MM.1S (cell line): Measurements from ENCODE around the gene PTPRE.

ENCODE experiments used
- DNase-seq: peaks from one replicate; pipeline ENCODE4 v3.0.0-alpha.2; 2015
- H2AFZ ChIP-seq: fragments of 300-600 bp; sonication (generic); 2 replicates; pipeline ENCODE4 v1.6.0; 2016; ENCODE audit warnings: antibody characterized with exemption, low read length
- H3F3A ChIP-seq: fragments of 300-600 bp; sonication (generic); 2 replicates; pipeline ENCODE4 v1.6.1; 2016; ENCODE audit warnings: mild to moderate bottlenecking, antibody characterized with exemption, low read length, moderate library complexity, mixed read lengths; ENCODE audit not compliant: insufficient read depth
- H3K27ac ChIP-seq: fragments of 300-600 bp; sonication (generic); 2 replicates; pipeline ENCODE4 v1.5.1; 2016; ENCODE audit warnings: mild to moderate bottlenecking, low read length
- H3K27me3 ChIP-seq: fragments of 300-600 bp; sonication (generic); replicated peaks from 2 replicates; pipeline ENCODE4 v1.6.0; 2016; ENCODE audit warnings: low read length; ENCODE audit not compliant: insufficient read depth
- H3K36me3 ChIP-seq: fragments of 300-600 bp; sonication (generic); replicated peaks from 2 replicates; pipeline ENCODE4 v1.6.1; 2016; ENCODE audit warnings: mild to moderate bottlenecking, low read length, mixed read lengths; ENCODE audit not compliant: insufficient read depth
- H3K4me1 ChIP-seq: fragments of 300-600 bp; sonication (generic); 2 replicates; pipeline ENCODE4 v1.6.1; 2016; ENCODE audit warnings: low read length, mixed read lengths
- H3K4me2 ChIP-seq: fragments of 300-600 bp; sonication (generic); 2 replicates; pipeline ENCODE4 v1.6.0; 2016; ENCODE audit warnings: low read depth, low read length
- H3K4me3 ChIP-seq: fragments of 300-600 bp; sonication (generic); 2 replicates; pipeline ENCODE4 v1.5.1; 2016; ENCODE audit warnings: low read length, mixed read lengths
- H3K79me2 ChIP-seq: fragments of 300-600 bp; sonication (generic); 2 replicates; pipeline ENCODE4 v1.6.1; 2016; ENCODE audit warnings: mixed run types, low read length, mixed read lengths
- H3K9ac ChIP-seq: fragments of 300-600 bp; sonication (generic); 2 replicates; pipeline ENCODE4 v1.6.1; 2016; ENCODE audit warnings: low read length, mixed read lengths
- H3K9me2 ChIP-seq: fragments of 300-600 bp; sonication (generic); replicated peaks from 2 replicates; pipeline ENCODE4 v1.6.1; 2016; ENCODE audit warnings: mild to moderate bottlenecking, low read length, mixed read lengths; ENCODE audit not compliant: insufficient read depth
- H3K9me3 ChIP-seq: fragments of 300-600 bp; sonication (generic); replicated peaks from 2 replicates; pipeline ENCODE4 v1.6.1; 2016; ENCODE audit warnings: mild to moderate bottlenecking, low read length, mixed read lengths; ENCODE audit not compliant: insufficient read depth
- H4K20me1 ChIP-seq: fragments of 300-600 bp; sonication (generic); 2 replicates; pipeline ENCODE4 v1.6.1; 2016; ENCODE audit warnings: mild to moderate bottlenecking, low read length, moderate library complexity, mixed read lengths; ENCODE audit not compliant: insufficient read depth
- EZH2 ChIP-seq: fragments of 300-600 bp; sonication (generic); optimal IDR thresholded peaks from 2 replicates; pipeline ENCODE3; 2017; ENCODE audit warnings: low read depth, mild to moderate bottlenecking, antibody characterized with exemption, low read length, mixed read lengths
- EZH2phosphoT487 ChIP-seq: fragments of 300-600 bp; sonication (generic); IDR thresholded peaks from 2 replicates; pipeline ENCODE4 v1.6.1; 2018; ENCODE audit warnings: antibody characterized with exemption, low read length
- TF ChIP-seq, protein P1 (sequence below): fragments of 300-600 bp; sonication (generic); IDR thresholded peaks from 2 replicates; pipeline ENCODE4 v1.5.1; 2016; ENCODE audit warnings: antibody characterized with exemption, low read length, mixed read lengths

The PTPRE gene

GRCh38 chr10:128054163-128054970 is 147.5 kb downstream of the PTPRE start:
- Histone ChIP-seq H3K9me2 (no peaks in the 10 kb centered on the region), H3K9ac (no peak overlapping the region), H3K4me2 (no peak overlapping the region), H3K27me3 (no peaks in the 10 kb centered on the region), H3K4me3 (no peak overlapping the region), H3F3A (no peaks in the 10 kb centered on the region), H3K27ac (no peak overlapping the region), H3K9me3 (no peaks in the 10 kb centered on the region), H3K4me1 (no peaks in the 10 kb centered on the region), H3K79me2 (peaks cover 5% of the 10 kb centered on the region), H4K20me1 (no peaks in the 10 kb centered on the region), H3K36me3 (no peaks in the 10 kb centered on the region), H2AFZ (no peak overlapping the region)
- DNase-seq = no peak
- TF ChIP-seq, protein P1, sequence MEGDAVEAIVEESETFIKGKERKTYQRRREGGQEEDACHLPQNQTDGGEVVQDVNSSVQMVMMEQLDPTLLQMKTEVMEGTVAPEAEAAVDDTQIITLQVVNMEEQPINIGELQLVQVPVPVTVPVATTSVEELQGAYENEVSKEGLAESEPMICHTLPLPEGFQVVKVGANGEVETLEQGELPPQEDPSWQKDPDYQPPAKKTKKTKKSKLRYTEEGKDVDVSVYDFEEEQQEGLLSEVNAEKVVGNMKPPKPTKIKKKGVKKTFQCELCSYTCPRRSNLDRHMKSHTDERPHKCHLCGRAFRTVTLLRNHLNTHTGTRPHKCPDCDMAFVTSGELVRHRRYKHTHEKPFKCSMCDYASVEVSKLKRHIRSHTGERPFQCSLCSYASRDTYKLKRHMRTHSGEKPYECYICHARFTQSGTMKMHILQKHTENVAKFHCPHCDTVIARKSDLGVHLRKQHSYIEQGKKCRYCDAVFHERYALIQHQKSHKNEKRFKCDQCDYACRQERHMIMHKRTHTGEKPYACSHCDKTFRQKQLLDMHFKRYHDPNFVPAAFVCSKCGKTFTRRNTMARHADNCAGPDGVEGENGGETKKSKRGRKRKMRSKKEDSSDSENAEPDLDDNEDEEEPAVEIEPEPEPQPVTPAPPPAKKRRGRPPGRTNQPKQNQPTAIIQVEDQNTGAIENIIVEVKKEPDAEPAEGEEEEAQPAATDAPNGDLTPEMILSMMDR = no peak
- TF ChIP-seq EZH2 = no peak
- TF ChIP-seq EZH2phosphoT487 = no peak

GRCh38 chr10:128055061-128055868 is 148.4 kb downstream of the PTPRE start:
- Histone ChIP-seq H3K9ac (no peak overlapping the region), H3F3A (no peaks in the 10 kb centered on the region)

DNA sequence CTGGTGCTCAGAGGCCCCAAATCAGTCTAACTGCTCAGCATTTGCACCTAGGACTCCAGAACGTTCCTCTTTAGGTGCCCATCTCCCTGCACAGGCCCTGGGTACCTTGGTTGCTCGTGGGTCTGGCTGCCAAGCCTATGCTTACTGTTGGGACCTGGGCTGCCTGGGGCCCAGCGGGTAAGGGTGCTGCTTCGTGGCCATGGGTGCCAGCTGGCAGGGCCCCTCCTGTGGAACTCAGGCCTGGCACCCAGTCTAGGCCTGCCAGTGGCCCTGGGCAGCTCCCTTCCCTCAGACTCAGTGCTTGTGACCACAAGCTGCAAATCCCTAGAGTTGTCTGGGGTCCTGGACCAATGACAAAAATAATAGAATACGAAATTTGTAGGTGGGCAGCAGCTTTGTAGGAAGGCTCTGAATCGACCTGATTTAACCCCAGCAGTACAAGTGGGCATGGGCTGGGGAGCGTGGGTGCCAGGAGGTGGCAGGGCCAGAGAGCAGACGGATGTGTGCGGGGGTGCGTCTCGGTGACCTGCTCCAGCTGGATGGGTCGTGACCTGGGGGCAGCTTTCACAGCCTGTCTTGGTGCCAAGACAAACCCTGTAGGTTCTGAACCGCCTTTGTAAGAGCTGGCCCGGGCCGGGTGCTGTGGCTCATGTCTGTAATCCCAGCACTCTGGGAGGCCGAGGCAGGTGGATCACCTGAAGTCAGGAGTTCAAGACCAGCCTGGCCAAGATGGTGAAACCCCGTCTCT is 149.6 kb downstream of the PTPRE start:
- Histone ChIP-seq H3K9me3 (no peaks in the 10 kb centered on the region), H3K9ac (no peak overlapping the region), H3K27me3 (no peaks in the 10 kb centered on the region), H3K36me3 (no peaks in the 10 kb centered on the region), H3K79me2 (no peaks in the 10 kb centered on the region), H3K4me3 (no peak overlapping the region), H2AFZ (no peak overlapping the region), H3K27ac (no peak overlapping the region), H4K20me1 (no peaks in the 10 kb centered on the region), H3K4me2 (no peak overlapping the region), H3K4me1 (no peaks in the 10 kb centered on the region), H3K9me2 (no peaks in the 10 kb centered on the region), H3F3A (no peaks in the 10 kb centered on the region)
- DNase-seq = no peak
- TF ChIP-seq, protein P1 = no peak
- TF ChIP-seq EZH2 = no peak
- no peak for TF ChIP-seq EZH2phosphoT487

More at GRCh38 chr10:128055061-128055868, 148.4 kb downstream of the PTPRE start:
- DNase-seq = no peak
- no peaks in the 10 kb centered on the region for H3K9me3 ChIP-seq
- no peak for TF ChIP-seq EZH2
- TF ChIP-seq EZH2phosphoT487 = no peak
- TF ChIP-seq, protein P1 = no peak
- H4K20me1 ChIP-seq = no peaks in the 10 kb centered on the region
- no peak overlapping the region for H3K4me2 ChIP-seq
- H3K36me3 ChIP-seq = no peaks in the 10 kb centered on the region
- no peaks in the 10 kb centered on the region for H3K27me3 ChIP-seq
- no peaks in the 10 kb centered on the region for H3K9me2 ChIP-seq
- no peaks in the 10 kb centered on the region for H3K79me2 ChIP-seq
- no peaks in the 10 kb centered on the region for H3K4me1 ChIP-seq
- H2AFZ ChIP-seq = no peak overlapping the region
- H3K27ac ChIP-seq = no peak overlapping the region
- H3K4me3 ChIP-seq = no peak overlapping the region
